C4-2B (cell line): ENCODE measurements around the gene PARD3B.

ENCODE experiments used
- ZFX ChIP-seq: fragments of 450-650 bp; IDR thresholded peaks from 2 replicates; pipeline ENCODE4 v1.6.1; 2017
- TF ChIP-seq, protein P1 (sequence below): fragments of 450-650 bp; conservative IDR thresholded peaks from 2 replicates; pipeline ENCODE4 v1.5.1; 2017; ENCODE audit warnings: mild to moderate bottlenecking

GRCh38 chr2:205390866-205391265 lies 845.6 kb downstream of the PARD3B start:
- TF ChIP-seq, protein P1, sequence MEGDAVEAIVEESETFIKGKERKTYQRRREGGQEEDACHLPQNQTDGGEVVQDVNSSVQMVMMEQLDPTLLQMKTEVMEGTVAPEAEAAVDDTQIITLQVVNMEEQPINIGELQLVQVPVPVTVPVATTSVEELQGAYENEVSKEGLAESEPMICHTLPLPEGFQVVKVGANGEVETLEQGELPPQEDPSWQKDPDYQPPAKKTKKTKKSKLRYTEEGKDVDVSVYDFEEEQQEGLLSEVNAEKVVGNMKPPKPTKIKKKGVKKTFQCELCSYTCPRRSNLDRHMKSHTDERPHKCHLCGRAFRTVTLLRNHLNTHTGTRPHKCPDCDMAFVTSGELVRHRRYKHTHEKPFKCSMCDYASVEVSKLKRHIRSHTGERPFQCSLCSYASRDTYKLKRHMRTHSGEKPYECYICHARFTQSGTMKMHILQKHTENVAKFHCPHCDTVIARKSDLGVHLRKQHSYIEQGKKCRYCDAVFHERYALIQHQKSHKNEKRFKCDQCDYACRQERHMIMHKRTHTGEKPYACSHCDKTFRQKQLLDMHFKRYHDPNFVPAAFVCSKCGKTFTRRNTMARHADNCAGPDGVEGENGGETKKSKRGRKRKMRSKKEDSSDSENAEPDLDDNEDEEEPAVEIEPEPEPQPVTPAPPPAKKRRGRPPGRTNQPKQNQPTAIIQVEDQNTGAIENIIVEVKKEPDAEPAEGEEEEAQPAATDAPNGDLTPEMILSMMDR = no peak
- no peak for TF ChIP-seq ZFX
